HG02840 (cell line): ENCODE measurements around the gene MYOCOS.
"Not testable (repeated sequence)": the region's sequence is repeated elsewhere in the genome, so short reads cannot be mapped to it uniquely, and the experiment has no call there.

Experiments used
- ATAC-seq: cut with Tn5 transposase; IDR thresholded peaks from one replicate; pipeline ENCODE4 v1.9.1; 2021; ENCODE audit warnings: mild to moderate bottlenecking, moderate library complexity, moderate number of reproducible peaks; ENCODE audit not compliant: unreplicated experiment, low FRiP score

MYOCOS gene

DNA sequence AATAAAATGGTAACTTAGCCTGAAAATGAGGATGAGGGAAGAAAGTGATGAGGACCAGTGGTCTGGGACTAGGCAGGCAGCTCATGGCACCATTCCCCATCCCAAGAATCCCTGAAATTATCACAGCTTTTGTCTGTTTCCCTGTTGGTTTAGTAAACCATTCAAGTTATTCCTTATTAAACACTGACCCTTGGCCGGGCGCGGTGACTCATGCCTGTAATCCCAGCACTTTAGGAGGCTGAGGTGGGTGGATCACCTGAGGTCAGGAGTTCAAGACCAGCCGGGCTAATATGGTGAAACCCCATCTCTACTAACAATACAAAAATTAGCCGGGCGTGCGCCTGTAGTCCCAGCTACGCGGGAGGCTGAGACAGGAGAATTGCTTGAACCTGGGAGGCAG, 34.2 kb downstream of the MYOCOS start:
- ATAC-seq = not testable (repeated sequence)

DNA sequence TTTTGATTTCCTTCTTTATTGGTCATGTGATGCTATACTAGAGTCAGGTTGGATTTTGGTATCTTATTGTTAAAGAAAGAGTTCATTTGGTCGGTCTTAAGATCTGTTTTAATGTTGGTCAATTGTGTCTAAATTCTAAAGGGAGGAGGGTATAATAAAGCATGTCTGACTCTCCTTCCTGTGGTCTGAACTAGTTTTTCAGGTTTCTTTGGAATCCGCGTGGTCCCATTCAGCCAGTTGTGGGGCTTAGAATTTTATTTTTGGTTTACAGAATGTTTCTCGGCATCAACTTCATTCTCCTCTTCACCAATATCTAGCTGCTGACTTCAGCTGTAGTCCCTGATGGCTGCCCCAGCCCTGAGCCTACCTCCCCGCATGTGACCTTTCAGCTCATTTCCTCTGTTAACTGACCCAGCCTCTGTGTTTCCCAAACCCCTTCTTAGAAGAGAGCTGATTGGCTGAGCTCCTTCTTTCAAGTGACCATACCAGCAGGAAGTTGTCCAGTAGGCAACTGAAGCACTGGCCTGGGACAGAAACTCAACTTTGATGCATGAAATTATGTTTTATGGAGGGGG, 39.1 kb downstream of the MYOCOS start:
- ATAC-seq = no peak

DNA sequence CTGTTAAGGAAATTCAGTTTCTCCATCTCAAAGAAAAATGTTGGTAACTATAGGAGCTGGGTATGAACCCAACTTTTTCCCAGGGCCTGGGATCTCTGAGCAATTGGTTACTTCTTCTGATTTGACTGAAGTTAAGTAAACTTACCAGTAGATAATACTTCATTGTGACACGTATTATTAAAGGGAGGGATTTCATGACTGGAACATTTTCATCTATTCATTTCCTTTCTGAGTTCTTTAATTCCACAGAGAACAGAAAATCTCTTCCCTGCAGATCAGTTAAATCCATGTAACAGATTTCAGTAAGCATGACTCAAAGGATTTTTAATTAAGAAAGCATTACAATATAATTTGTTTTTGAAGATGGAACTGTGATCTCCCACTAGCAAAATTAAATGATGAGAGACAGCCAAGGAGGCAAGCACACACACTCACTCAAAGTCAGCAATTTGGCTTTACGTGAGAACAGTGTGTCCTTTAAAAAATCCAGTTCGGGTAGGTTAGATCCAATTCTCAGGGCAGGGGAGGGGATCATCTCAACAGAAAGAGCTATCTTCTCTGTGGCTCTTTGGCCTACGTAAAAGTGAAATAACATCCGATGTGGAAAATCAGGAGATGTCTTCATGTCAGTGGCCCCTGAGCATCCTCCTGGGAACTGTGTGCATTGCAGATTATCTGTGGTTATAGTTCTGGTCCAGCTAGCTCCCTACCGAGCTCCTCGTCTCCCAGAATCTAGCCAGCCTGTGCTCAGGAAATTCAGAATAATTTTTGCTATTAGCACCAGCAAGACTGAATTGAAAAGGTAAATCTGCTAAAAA, 41.2 kb downstream of the MYOCOS start:
- ATAC-seq = no peak

DNA sequence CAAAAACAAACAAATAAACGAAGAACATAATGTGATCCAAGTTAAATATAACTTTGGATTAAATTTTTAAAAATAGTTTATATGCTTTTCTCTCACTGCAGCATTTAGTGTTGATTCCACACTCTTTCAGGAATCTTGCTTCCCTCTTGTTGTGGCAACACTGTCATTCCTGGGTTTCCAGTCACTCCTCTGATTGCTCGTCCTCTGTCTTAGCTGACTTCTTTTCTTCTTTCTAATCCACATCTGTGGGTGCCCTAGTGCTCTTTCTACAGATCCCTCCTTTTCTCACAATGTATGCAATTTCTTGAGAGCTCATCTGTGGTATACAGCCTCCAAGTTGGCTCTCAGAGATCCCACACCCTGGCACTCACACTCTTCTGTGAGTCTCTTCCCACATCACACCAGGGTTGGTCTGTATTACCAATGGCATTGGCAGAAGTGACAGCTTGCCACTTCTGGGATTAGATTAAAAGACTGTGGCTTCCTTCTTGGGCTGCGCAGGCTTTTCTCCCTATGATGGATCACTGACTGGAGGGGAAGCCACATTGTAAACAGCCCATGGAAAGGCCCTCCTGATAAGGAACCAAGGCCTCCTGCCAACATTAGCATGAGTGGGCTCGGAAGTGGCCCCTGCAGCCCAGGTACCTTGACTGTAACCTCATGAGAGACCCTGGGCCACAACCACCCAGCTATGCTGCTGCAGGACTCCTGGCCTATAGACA, 42.0 kb downstream of the MYOCOS start:
- ATAC-seq = no peak

DNA sequence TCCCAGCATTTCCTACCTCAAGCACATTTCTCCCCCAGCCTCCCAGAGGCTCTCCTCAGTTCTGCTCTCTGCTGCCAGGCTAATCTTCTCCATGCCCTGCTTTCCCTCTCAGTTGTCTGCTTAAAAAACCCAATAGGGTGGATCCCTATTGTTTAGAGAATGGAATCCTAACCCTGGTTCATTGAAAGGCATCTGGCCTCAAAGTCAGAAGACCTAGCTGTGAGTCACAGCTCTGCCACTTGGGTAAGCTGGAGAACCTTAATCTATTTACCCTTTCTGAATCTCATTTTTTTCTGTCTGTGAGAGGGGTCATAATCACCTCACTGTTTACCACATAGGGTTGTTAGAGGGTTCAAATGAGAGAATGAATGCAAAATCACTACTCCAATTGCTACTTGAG, 42.9 kb downstream of the MYOCOS start:
- no peak for ATAC-seq

DNA sequence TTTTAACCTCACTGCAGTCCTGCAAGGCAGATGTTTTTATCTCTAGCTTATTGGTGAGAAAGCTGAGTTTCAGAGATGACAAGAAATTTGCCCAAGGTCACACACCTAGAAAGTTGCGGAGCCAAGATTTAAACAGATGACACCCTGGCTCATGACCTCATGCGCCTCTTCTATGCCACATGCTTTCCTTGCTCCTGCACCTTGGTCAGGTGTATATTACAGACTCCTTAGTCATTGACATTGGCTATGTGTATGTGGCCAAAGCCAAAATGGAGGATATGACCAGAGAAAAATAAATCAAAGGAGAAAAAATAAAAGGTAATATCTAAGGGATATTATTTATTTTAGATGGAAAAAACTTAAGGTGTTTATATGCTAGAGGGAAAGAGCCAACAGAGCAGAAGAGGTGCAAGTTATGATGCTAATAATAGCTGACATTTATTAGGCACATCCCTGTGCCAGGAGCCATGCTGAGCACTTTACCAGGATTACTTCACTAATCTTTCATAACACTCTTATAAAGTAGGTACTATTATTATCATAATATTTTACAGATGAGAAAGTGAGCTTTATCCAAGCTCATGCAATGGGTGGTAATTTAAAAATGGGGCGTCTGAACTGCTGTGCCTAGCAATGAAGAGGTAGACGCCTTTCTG, 44.2 kb downstream of the MYOCOS start:
- no peak for ATAC-seq

DNA sequence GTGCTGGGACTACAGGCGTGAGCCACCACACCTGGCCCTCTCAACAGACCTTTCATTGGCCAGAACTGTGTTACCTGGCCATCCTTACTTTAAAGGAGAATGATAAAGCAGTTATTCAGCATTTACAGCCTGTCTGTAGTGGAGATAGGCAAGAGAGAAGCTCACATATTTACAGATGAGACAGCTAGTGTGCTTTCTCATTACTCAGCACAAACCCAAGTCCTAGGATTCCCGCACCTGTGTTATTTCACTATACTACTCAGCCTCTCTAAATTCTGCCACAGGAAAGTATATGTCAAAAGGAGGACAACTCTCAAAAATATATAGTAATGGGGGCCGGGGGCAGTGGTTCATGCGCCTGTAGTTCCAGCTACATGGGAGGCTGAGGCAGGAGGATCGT, 46.3 kb downstream of the MYOCOS start:
- no peak for ATAC-seq

DNA sequence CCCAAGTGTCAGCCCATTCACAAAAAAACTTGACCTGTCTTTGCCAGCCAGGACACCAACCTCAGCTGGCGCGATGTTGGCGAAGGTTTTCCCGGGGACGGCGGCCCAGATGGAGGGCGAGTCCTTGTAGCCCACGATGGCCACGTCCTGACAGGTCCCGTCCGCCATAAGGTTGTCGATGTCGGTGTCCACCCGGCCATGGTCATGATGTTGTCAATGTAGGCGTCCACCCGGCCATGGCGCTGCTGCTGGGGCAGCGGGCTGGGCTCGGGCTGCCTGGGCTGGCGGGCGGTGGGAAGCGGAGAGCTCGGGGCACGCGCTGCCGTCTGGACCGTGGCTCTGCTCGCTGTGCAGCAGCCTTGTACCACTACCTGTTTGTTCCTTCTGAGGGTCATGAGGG, 48.7 kb downstream of the MYOCOS start:
- no peak for ATAC-seq

DNA sequence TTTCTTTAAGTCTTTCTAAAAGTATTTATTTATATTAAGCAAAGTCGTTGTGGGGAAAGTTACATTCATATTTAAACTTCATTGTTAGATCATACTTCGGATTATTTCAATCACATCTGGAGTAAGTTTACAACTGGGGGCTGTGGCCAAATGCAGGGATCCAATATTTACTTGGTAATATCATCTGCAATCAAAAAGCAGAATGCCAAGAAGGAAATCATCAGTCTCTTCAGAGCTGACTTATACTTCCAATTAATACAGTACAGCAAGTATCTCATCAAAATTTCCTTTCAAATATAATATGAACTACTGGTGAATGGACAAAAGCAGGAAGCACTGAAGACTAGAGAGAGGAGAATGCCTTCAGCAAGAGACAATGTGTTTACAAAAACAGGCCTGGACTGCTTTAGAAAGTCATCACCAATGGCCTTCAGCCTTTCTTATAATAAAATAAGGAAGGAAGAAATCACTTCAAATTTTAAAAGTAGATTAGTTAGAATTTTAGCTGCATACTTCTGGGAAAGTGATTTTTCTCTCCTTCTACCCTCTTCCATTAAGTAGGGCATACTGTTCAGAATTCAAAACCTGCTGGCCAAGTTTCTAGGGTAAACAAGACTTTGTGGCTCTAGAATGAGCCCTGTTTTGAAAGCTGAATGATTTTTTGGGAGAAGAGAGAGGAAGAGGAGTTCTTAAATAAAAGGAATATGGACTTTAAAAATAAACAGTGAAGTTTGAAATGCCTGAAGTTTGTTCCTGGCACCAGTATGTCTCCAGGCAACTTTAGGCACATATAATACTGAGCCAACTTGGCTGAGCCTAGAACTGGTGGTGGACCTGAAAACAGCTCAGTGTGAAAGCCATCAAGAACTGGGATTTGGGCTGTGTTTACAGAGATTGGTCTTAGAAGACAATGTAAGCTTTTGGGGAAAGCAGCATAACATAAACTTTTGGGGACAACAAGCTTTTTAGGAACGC, 52.7 kb downstream of the MYOCOS start:
- ATAC-seq = no peak
